WTC11 (cell line): ENCODE results near the gene UGT1A10.

Experiments used
- ATF2 ChIP-seq: sonication (generic); formaldehyde crosslinking; IDR thresholded peaks from 2 replicates; pipeline ENCODE4 v1.8.1; 2022; ENCODE audit warnings: low read depth, missing genetic modification reagents, borderline replicate concordance
- ATF6 ChIP-seq: sonication (generic); formaldehyde crosslinking; IDR thresholded peaks from 2 replicates; pipeline ENCODE4 v1.8.1; 2023; ENCODE audit warnings: mild to moderate bottlenecking, missing genetic modification reagents
- CTCF ChIP-seq: fragments of 200-600 bp; IDR thresholded peaks from 2 replicates; pipeline ENCODE4 v1.8.0; 2022; ENCODE audit warnings: antibody characterized with exemption
- FOXP1 ChIP-seq: sonication (generic); formaldehyde crosslinking; IDR thresholded peaks from 2 replicates; pipeline ENCODE4 v1.8.0; 2022; ENCODE audit warnings: missing genetic modification reagents, mild to moderate bottlenecking, moderate library complexity, borderline replicate concordance
- NR1H2 ChIP-seq: sonication (generic); formaldehyde crosslinking; IDR thresholded peaks from 2 replicates; pipeline ENCODE4 v1.9.0; 2021; ENCODE audit warnings: mild to moderate bottlenecking, moderate library complexity, missing genetic modification reagents
- PRDM15 ChIP-seq: sonication (generic); formaldehyde crosslinking; IDR thresholded peaks from 2 replicates; pipeline ENCODE4 v1.8.0; 2022; ENCODE audit warnings: missing genetic modification reagents
- SP1 ChIP-seq: sonication (generic); formaldehyde crosslinking; conservative IDR thresholded peaks from 2 replicates; pipeline ENCODE4 v1.8.1; 2022; ENCODE audit warnings: missing genetic modification reagents
- TEAD4 ChIP-seq: sonication (generic); formaldehyde crosslinking; IDR thresholded peaks from 2 replicates; pipeline ENCODE4 v1.8.0; 2022; ENCODE audit warnings: mild to moderate bottlenecking, missing genetic modification reagents
- ZSCAN18 ChIP-seq: fragments of 250-450 bp; sonication (Bioruptor Pico); IDR thresholded peaks from 2 replicates; pipeline ENCODE4 v2.1.2; 2022; ENCODE audit warnings: mild to moderate bottlenecking, moderate library complexity

- TF ChIP-seq SP1 (CRISPR knock-in tag), result no peak
- TF ChIP-seq CTCF, result no peak
- TF ChIP-seq ATF2 (CRISPR knock-in tag), result no peak
- TF ChIP-seq ATF6, result no peak
- TF ChIP-seq FOXP1, result no peak
- TF ChIP-seq NR1H2 (CRISPR knock-in tag), result no peak
- TF ChIP-seq PRDM15, result no peak
- no peak for TF ChIP-seq TEAD4
- TF ChIP-seq ZSCAN18 (CRISPR knock-in tag), result no peak
Measured at GRCh38 chr2:233772583-233772982, 136.3 kb downstream of the UGT1A10 start.
